GM12873 (cell line): Measurements from ENCODE around the gene NAALAD2.

ENCODE experiments used
- CTCF ChIP-seq: IDR thresholded peaks from 2 replicates; pipeline ENCODE4 v1.5.1; 2012; ENCODE audit warnings: low read depth, mild to moderate bottlenecking, moderate library complexity, low read length, control low read depth; ENCODE audit not compliant: insufficient read depth; ENCODE audit errors: missing control alignments

NAALAD2 gene

GRCh38 chr11:90179923-90180322 is 45.5 kb downstream of the NAALAD2 start:
- TF ChIP-seq CTCF = no peak

GRCh38 chr11:90187839-90188238 is 53.4 kb downstream of the NAALAD2 start:
- TF ChIP-seq CTCF = no peak

GRCh38 chr11:90189011-90189410 is 54.5 kb downstream of the NAALAD2 start:
- TF ChIP-seq CTCF = no peak

GRCh38 chr11:90192869-90193582 is 58.6 kb downstream of the NAALAD2 start:
- TF ChIP-seq CTCF = no peak

- TF ChIP-seq CTCF = no peak
Observed at GRCh38 chr11:90197377-90197776, 62.9 kb downstream of the NAALAD2 start.

GRCh38 chr11:90202342-90202741 is 67.9 kb downstream of the NAALAD2 start:
- TF ChIP-seq CTCF = no peak

- TF ChIP-seq CTCF = no peak
Observed at GRCh38 chr11:90204407-90204806, 69.9 kb downstream of the NAALAD2 start.
